Fibroblast of gingiva (primary cell): Measurements from ENCODE around the gene CIB4.

Experiments
- DNase-seq: peaks from one replicate; pipeline ENCODE4 v3.0.0-alpha.2; 2011; ENCODE audit warnings: low read depth

Gene CIB4

GRCh38 chr2:26640781-26641564 lies at the start of gene CIB4:
TSS of gene CIB4 (minus strand) at chr2:26641366. CDS start at chr2:26641314, 52 bp downstream.
- no peak for DNase-seq

DNA sequence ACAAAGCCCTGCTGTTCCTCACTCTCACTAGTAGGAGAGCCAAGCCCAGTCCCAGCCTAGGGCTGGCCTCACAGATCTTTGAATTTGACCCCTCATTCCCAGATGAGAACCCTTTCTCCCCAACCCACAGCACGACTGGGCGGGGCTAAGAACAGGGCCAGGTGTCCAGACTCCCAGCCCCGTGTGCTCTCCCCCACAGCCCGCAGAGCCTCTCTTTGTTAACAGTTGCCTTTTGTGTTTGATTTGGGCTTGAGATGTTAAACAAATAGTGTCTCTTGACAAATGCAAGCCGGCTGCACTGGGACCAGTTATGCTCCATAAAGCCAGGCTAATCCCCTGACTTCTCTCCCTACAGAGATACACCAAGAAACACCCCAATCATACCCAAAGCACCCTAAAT lies 46.6 kb upstream of the CIB4 start:
- no peak for DNase-seq

DNA sequence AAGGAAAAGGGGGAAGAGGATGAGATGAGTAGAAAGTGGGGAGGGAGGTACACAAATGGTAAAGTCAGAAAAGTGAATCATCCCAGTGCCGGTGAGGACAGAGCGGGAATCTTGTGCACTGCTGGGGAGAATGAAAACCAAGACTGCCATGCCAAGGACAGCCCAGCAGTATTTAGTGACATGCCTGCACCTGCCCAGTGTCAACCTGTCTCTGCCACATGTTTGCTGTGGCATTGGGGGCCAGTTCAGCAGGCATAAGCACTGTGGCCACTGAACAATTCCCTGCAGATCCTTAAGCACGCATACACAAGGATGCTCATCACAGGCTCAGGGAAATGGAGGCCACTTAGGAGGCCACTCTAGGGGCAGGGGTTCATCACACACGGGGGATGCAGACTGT lies 46.2 kb upstream of the CIB4 start:
- DNase-seq, result no peak

- no peak for DNase-seq
These were observed 45.0 kb upstream of the CIB4 start for GRCh38 chr2:26685989-26686839.

- no peak for DNase-seq
These were observed 44.2 kb upstream of the CIB4 start for GRCh38 chr2:26685341-26685740.

- no peak for DNase-seq
These were observed 42.4 kb upstream of the CIB4 start for GRCh38 chr2:26683583-26683982.

- DNase-seq, result no peak
These were observed 41.0 kb upstream of the CIB4 start for GRCh38 chr2:26682155-26682554.

- no peak for DNase-seq
These were observed 40.5 kb upstream of the CIB4 start for GRCh38 chr2:26681656-26682055.

- DNase-seq, result no peak
These were observed 38.7 kb upstream of the CIB4 start for GRCh38 chr2:26679867-26680266.

DNA sequence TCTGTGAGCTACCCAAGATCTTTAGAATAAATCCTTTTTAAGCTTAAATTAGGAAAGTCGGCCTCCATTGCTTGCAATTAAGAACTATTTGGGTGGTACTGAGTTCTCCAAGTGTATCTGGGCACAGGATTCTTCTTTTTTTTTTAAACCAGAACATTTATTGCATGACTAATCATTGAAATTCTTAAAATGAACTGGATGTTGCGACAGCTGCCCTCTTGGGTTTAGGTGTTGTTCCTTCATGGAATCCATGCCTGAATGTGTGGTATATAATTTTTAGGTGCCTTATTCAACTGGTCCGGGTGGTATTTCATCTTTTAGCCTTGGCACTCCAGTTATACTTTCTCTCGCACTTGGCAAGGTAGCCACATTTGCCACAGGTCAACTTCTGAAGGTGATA lies 36.9 kb upstream of the CIB4 start:
- DNase-seq, result peak; percentile 17

- no peak for DNase-seq
These were observed 34.6 kb upstream of the CIB4 start for GRCh38 chr2:26675651-26676255.

DNA sequence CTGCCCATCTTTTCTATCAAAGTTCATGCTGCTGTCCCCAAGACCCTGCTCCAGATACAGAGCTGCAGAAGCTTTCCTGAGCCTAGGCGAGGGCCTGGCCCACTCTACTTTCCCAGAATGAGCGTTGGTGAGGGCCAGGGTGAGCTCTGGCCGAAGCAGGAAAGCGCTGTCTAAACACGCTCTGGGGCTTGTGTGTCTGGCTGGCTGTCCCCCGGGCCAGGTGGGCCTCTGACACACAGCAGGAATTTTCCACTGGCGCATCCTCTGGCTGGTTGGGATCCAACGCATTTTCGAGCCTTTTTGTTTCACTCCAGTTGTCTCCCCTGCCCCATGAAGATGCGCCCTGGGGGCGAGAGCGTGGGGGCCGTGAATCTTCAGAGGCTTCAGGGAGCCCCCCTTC lies 33.6 kb upstream of the CIB4 start:
- DNase-seq, result no peak

- no peak for DNase-seq
These were observed 33.0 kb upstream of the CIB4 start for GRCh38 chr2:26674002-26674751.

- no peak for DNase-seq
These were observed 31.7 kb upstream of the CIB4 start for GRCh38 chr2:26672818-26673393.

GRCh38 chr2:26672112-26672817 lies 31.1 kb upstream of the CIB4 start:
- DNase-seq, result no peak

GRCh38 chr2:26671691-26672090 lies 30.5 kb upstream of the CIB4 start:
- DNase-seq, result no peak

GRCh38 chr2:26670931-26671460 lies 29.8 kb upstream of the CIB4 start:
- DNase-seq, result no peak

- no peak for DNase-seq
These were observed 29.0 kb upstream of the CIB4 start for GRCh38 chr2:26670171-26670570.

DNA sequence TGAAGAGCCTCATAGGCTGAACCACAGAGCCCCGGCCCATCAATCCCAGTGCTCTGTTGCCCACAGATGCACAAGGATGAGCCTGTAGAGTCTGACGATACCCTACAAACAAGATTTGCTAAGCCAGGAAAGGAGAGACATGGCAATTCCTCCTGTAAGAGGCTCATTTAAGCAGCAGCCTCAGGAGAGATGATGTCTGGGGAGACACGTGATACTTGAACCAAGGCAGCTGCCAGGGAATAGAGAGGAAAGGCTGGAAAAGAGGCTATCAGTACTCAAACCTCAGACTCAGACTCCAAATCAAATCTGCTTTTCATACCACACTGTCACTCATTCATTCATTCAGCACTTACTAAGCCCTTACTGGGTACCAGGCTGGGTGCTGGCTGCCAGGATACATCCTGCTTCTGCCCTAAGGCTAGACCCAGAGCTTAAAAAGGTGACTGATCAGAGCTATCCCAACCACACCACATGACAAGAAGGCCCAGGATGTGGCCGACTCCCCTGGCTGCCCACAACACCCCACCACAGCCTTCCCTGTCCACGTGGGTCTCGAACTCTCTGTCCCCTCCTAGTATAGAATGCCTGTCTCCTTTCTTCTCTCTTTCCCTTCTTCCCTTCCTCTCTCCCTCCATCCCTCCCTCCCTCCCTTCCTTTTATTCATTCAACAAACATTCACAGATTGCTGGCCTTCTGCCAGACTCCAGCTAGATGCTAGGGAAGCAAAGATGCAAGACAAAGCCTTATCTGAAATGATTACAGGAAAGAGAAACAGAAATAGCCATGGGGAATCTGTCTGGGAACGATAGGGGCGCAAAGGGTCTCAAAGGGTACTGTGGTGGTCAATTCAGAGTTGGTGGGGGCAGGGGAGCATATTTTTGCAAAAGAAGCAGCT lies 27.9 kb upstream of the CIB4 start:
- DNase-seq, result no peak

DNA sequence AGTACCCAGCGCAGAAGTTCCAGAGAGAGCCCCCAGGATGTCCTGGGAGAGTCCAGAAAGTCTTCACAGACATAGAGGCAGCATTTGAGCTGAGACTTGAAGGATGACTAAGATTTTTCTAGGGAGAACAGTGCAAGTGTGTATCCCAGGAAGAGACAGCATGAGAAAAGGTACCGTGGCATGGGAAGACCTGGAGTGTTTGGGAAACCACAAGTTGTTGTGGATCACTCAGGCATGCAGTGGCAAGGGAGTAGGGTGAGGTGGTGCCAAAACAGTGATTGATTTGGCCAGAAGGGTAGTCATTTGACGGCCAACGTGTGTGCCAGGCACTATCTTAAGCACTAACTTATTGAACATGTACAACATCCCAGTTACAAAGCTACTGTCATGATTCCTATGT lies 26.9 kb upstream of the CIB4 start:
- no peak for DNase-seq
